ENCODE data around the gene PRR33.

Gene PRR33

GRCh38 chr11:1928470-1928890 is 36.8 kb upstream of the PRR33 start:
- DNase-seq (ENCODE audit: low read depth, low spot score), result no peak

- DNase-seq (ENCODE audit: low read depth, low spot score), result no peak
Measured at GRCh38 chr11:1927848-1928469, 36.3 kb upstream of the PRR33 start.

GRCh38 chr11:1927026-1927847 is 35.5 kb upstream of the PRR33 start:
- DNase-seq (ENCODE audit: low read depth, low spot score), result no peak

- DNase-seq (ENCODE audit: low read depth, low spot score), result no peak
Measured at GRCh38 chr11:1926156-1927025, 34.7 kb upstream of the PRR33 start.

GRCh38 chr11:1925373-1926155 is 33.9 kb upstream of the PRR33 start:
- DNase-seq (ENCODE audit: low read depth, low spot score), result no peak

GRCh38 chr11:1924646-1925372 is 33.1 kb upstream of the PRR33 start:
- DNase-seq (ENCODE audit: low read depth, low spot score), result no peak

- DNase-seq (ENCODE audit: low read depth, low spot score), result no peak
Measured at GRCh38 chr11:1924181-1924580, 32.5 kb upstream of the PRR33 start.

- no peak for DNase-seq (ENCODE audit: low read depth, low spot score)
Measured at GRCh38 chr11:1923201-1923956, 31.7 kb upstream of the PRR33 start.

GRCh38 chr11:1922481-1923081 is 30.9 kb upstream of the PRR33 start:
- no peak for DNase-seq (ENCODE audit: low read depth, low spot score)

- DNase-seq (ENCODE audit: low read depth, low spot score), result peak; percentile 17
Measured at GRCh38 chr11:1921574-1922141, 30.0 kb upstream of the PRR33 start.

GRCh38 chr11:1920909-1921573 is 29.3 kb upstream of the PRR33 start:
- no peak for DNase-seq (ENCODE audit: low read depth, low spot score)

GRCh38 chr11:1920128-1920908 is 28.6 kb upstream of the PRR33 start:
- DNase-seq (ENCODE audit: low read depth, low spot score), result no peak

- no peak for DNase-seq (ENCODE audit: low read depth, low spot score)
Measured at GRCh38 chr11:1919391-1920127, 27.9 kb upstream of the PRR33 start, which contains the start of gene TNNT3. Gene TNNT3 (plus strand): TSS chr11:1919703. CDS start chr11:1922875, 3,172 bp downstream.

GRCh38 chr11:1918436-1919315 is 27.0 kb upstream of the PRR33 start:
- no peak for DNase-seq (ENCODE audit: low read depth, low spot score)

GRCh38 chr11:1917523-1918435 is 26.1 kb upstream of the PRR33 start:
- no peak for DNase-seq (ENCODE audit: low read depth, low spot score)

All from astrocyte of the hippocampus (primary cell).